DND-41 (cell line): Measurements from ENCODE around the gene AFAP1.

ENCODE experiments used
- ATAC-seq: fragments of 200-7000 bp; cut with Tn5 transposase; 3 replicates; pipeline ENCODE4 v1.9.1; 2021; ENCODE audit warnings: low read depth; ENCODE audit not compliant: insufficient read depth
- DNase-seq: peaks from one replicate; pipeline ENCODE4 v3.0.0-alpha.2; 2020
- H2AFZ ChIP-seq: 2 replicates; pipeline ENCODE4 v1.6.0; 2012; ENCODE audit warnings: low read depth, low read length
- H3K27ac ChIP-seq: 2 replicates; pipeline ENCODE4 v1.5.1; 2012; ENCODE audit warnings: low read length, inconsistent platforms
- H3K27me3 ChIP-seq: fragments of 200-600 bp; sonication (generic); 2 replicates; pipeline ENCODE4 v1.6.0; 2012; ENCODE audit warnings: low read length, mild to moderate bottlenecking, inconsistent platforms; ENCODE audit not compliant: insufficient read depth, poor library complexity
- H3K36me3 ChIP-seq: 2 replicates; pipeline ENCODE4 v1.5.1; 2012; ENCODE audit warnings: low read length, inconsistent platforms; ENCODE audit not compliant: insufficient read depth
- H3K4me1 ChIP-seq: 2 replicates; pipeline ENCODE4 v1.5.1; 2012; ENCODE audit warnings: mild to moderate bottlenecking, low read length; ENCODE audit not compliant: insufficient read depth
- H3K4me2 ChIP-seq: 2 replicates; pipeline ENCODE4 v1.6.0; 2012; ENCODE audit warnings: mild to moderate bottlenecking, moderate library complexity, low read length, inconsistent platforms; ENCODE audit not compliant: insufficient read depth
- H3K4me3 ChIP-seq, 2 experiments: fragments of 200-600 bp in 1 of 2; shearing (Covaris generic) in 1 of 2; 2 replicates each; pipeline ENCODE4 v1.5.1; 2012 to 2016; ENCODE audit warnings: inconsistent platforms in 2 of 2, low read length in 2 of 2, mild to moderate bottlenecking in 2 of 2, low read depth in 1 of 2, moderate library complexity in 1 of 2
- H3K79me2 ChIP-seq: 2 replicates; pipeline ENCODE4 v1.6.0; 2012; ENCODE audit warnings: low read length, inconsistent platforms; ENCODE audit not compliant: insufficient read depth
- H3K9ac ChIP-seq: 2 replicates; pipeline ENCODE4 v1.6.0; 2012; ENCODE audit warnings: low read depth, mild to moderate bottlenecking, inconsistent platforms, low read length, moderate library complexity
- H3K9me3 ChIP-seq: 2 replicates; pipeline ENCODE4 v1.5.1; 2012; ENCODE audit warnings: low read length, moderate library complexity, mild to moderate bottlenecking, inconsistent platforms; ENCODE audit not compliant: insufficient read depth, severe bottlenecking
- H4K20me1 ChIP-seq: 2 replicates; pipeline ENCODE4 v1.6.0; 2012; ENCODE audit warnings: low read length; ENCODE audit not compliant: insufficient read depth
- EZH2 ChIP-seq: IDR thresholded peaks from 3 replicates; pipeline ENCODE4 v1.6.1; 2012; ENCODE audit warnings: borderline replicate concordance, low read depth, mild to moderate bottlenecking, moderate library complexity, low read length, inconsistent platforms; ENCODE audit not compliant: severe bottlenecking
- TF ChIP-seq, protein P1 (sequence below): IDR thresholded peaks from 2 replicates; pipeline ENCODE4 v1.5.1; 2012; ENCODE audit warnings: borderline replicate concordance, low read length, moderate library complexity, mild to moderate bottlenecking; ENCODE audit not compliant: poor library complexity, severe bottlenecking; ENCODE audit errors: extremely low read depth

Gene AFAP1

DNA sequence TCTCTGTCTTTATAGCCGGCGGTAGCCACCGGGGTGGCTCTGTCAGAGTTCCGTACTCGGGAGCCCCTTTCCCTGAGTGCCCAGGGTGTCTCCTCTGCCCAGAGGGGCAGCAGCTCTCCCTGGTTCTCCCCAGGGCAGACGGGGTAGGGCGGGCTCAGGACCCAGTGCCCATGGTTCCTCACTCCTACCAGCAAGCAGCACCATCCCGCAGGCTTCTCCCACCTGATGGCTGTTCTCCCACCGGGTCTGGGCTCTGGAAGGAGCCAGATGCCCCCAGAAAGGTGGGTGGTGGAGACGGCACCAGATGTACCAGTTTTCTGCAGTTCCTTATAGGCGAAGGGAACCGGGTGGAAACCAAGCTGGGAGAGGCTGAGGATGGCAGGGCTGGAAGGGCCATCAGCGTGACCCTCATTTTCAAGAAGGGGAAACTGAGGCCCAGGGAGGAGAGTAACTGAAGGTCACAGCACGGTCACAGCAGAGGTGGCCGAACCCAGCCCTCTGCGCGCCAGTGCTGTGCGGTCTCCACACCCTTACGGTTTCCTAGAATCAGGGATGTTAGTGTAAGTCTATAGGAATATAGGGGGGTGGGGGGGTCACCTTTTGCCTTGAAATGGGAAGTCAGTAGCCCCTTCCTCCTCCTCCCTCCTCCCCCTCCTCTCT is 198.7 kb downstream of the AFAP1 start:
- Histone ChIP-seq H3K9ac (no peak overlapping the region), H3K36me3 (no peaks in the 10 kb centered on the region), H3K4me2 (no peak overlapping the region), H3K4me1 (peaks cover 6% of the 10 kb centered on the region; the same call in 1 of the 2 replicates), H3K27me3 (no peaks in the 10 kb centered on the region), H2AFZ (no peak overlapping the region), H3K27ac (no peak overlapping the region), H3K4me3 (no peak overlapping the region), H4K20me1 (no peaks in the 10 kb centered on the region), H3K9me3 (no peaks in the 10 kb centered on the region), H3K79me2 (no peaks in the 10 kb centered on the region)
- no peak for ATAC-seq
- DNase-seq = no peak
- no peak for TF ChIP-seq EZH2
- TF ChIP-seq, protein P1, sequence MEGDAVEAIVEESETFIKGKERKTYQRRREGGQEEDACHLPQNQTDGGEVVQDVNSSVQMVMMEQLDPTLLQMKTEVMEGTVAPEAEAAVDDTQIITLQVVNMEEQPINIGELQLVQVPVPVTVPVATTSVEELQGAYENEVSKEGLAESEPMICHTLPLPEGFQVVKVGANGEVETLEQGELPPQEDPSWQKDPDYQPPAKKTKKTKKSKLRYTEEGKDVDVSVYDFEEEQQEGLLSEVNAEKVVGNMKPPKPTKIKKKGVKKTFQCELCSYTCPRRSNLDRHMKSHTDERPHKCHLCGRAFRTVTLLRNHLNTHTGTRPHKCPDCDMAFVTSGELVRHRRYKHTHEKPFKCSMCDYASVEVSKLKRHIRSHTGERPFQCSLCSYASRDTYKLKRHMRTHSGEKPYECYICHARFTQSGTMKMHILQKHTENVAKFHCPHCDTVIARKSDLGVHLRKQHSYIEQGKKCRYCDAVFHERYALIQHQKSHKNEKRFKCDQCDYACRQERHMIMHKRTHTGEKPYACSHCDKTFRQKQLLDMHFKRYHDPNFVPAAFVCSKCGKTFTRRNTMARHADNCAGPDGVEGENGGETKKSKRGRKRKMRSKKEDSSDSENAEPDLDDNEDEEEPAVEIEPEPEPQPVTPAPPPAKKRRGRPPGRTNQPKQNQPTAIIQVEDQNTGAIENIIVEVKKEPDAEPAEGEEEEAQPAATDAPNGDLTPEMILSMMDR = no peak

DNA sequence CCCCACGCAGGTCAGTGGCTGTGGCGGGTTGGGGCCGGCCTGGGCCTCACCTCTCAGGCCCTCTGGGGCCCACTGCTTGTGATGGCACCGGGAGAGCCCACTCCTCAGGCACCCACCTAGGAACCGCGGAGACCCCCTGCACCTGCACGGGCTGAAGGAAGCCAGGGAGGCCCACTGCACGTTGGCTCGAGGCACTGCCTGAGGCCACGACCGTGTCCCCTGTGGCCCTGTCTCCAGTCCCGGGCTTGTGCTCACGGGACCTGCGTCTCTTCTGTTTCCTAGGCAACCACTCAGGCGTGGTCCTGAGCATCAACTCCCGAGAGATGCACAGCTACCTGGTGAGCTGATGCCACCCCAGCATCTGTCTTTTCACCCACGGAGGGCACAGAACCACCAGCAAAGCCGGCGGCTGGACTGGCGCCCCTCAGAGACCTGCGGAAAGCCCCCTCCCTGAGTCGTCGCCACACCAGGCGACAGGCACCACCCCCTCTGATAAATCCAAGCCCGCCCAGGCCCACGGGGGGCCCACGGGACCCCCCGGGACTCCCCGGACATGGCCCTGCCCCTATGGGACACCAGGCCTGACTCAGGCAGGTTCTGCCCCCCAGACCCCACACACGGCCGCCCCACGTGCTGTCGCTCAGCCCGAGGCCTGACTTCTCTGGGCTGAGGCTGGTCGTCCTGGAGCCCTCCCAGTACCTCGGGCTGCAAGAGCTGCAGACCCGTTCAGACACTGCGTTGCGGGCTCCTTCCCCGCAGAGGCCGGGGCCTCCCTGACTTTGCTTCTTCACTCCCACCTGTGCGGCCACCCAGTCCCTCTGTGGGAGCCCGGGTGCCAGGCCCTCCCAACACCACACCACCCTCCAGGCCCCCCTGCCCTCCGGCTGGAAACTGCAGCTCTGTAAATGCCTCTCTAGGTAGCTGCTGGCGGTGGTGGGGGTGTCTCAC is 199.5 kb downstream of the AFAP1 start:
- H3K4me3 ChIP-seq = no peak overlapping the region
- peaks cover 6% of the 10 kb centered on the region; the same call in 1 of the 2 replicates for H3K4me1 ChIP-seq
- no peak overlapping the region for H3K27ac ChIP-seq
- no peak overlapping the region for H2AFZ ChIP-seq
- TF ChIP-seq, protein P1 = no peak
- TF ChIP-seq EZH2 = no peak
- H4K20me1 ChIP-seq = no peaks in the 10 kb centered on the region
- H3K36me3 ChIP-seq = no peaks in the 10 kb centered on the region
- no peak for ATAC-seq
- DNase-seq = no peak
- H3K79me2 ChIP-seq = no peaks in the 10 kb centered on the region
- no peaks in the 10 kb centered on the region for H3K27me3 ChIP-seq
- H3K9ac ChIP-seq = no peak overlapping the region
- no peak overlapping the region for H3K4me2 ChIP-seq
- H3K9me3 ChIP-seq = no peaks in the 10 kb centered on the region

DNA sequence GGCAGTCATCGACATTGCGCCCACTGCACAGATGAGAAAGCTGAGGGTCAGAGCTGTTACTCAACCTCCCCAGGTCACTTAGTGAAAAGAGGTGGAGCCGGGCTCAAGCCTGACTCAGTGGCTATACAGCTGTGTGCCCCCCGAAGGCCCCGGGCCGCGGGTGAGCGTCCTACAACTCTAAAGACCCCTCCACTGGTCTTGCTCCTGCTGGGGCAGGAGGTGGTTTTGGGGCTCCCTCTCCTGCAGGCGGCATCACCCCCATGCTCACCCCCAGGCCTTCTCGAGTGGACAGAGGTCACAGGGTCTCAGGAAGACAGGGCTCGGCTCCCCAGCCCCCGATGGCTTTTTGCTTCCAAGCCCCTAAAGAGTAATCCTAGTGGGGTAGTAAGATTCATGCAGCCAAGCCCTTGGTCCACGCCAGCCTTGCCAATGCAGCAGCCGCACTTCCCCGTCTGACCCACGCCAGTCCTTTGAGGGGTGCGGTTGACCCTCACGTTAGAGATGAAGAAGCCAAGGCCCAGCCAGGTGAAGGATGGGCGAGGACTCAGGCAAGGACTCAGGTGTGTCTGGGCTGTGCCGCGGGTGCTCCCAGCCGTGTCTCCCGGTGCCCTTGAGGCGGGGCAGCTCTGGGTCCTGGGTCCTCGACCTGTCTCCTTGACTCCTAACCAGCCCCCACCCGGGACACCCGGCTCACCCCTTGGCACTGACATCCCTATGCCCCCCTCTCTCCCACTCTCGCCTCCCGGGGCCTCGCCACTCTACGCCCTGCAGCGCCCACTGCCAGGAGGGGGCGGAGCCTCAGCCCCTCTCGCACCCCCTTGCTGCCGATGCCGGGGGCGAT is 200.4 kb downstream of the AFAP1 start:
- no peak overlapping the region for H3K4me3 ChIP-seq
- no peaks in the 10 kb centered on the region for H3K27me3 ChIP-seq
- TF ChIP-seq, protein P1 = no peak
- TF ChIP-seq EZH2 = no peak

More for the DNA sequence above, 200.4 kb downstream of the AFAP1 start:
- no peak for ATAC-seq
- Histone ChIP-seq H3K79me2 (no peaks in the 10 kb centered on the region), H3K4me2 (no peak overlapping the region), H3K9me3 (no peaks in the 10 kb centered on the region), H3K4me1 (peaks cover 6% of the 10 kb centered on the region; the same call in 1 of the 2 replicates), H2AFZ (no peak overlapping the region), H3K36me3 (no peaks in the 10 kb centered on the region), H3K9ac (no peak overlapping the region), H3K27ac (no peak overlapping the region), H4K20me1 (no peaks in the 10 kb centered on the region)
- DNase-seq = no peak
